PC-3 (cell line): ENCODE results near the gene PAQR9. TPM values are rescaled to one million over a fixed set of nuclear protein-coding genes. Genes with fewer than 3 reads are reported as not detected.

Source experiments
- ATAC-seq: fragments of 200-7000 bp; cut with Tn5 transposase; 2 replicates; pipeline ENCODE4 v1.9.1; 2020; ENCODE audit warnings: mild to moderate bottlenecking, moderate library complexity
- BruUV-seq: library from RNA; stranded (reverse); fragments of 400-500 nt; replicated peaks from 2 replicates; lab custom pipeline; 2021; lab: Mats Ljungman, UMichigan
- CTCF ChIA-PET: fragments of 300-600 bp; sonication (Branson Sonifier 250); formaldehyde crosslinking; loops from one replicate; lab custom pipeline; 2022; ENCODE audit warnings: antibody characterized with exemption; lab: Charles Lee
- POLR2A ChIA-PET: fragments of 300-600 bp; sonication (Branson Sonifier 250); formaldehyde crosslinking; loops from one replicate; lab custom pipeline; 2022; ENCODE audit warnings: antibody characterized with exemption; ENCODE audit not compliant: unreplicated experiment; lab: Charles Lee
- DNase-seq: peaks from one replicate; pipeline ENCODE4 v3.0.0-alpha.2; 2015
- H2AFZ ChIP-seq: fragments of 300-600 bp; sonication (generic); 2 replicates; pipeline ENCODE4 v1.6.0; 2016; ENCODE audit warnings: antibody characterized with exemption, low read length
- H3F3A ChIP-seq: fragments of 300-600 bp; sonication (generic); one replicate; pipeline ENCODE4 v1.6.0; 2017; ENCODE audit warnings: antibody characterized with exemption, low read length, control low read depth, mild to moderate bottlenecking; ENCODE audit not compliant: unreplicated experiment
- H3K27ac ChIP-seq: fragments of 300-600 bp; sonication (generic); 2 replicates; pipeline ENCODE4 v1.5.1; 2016; ENCODE audit warnings: mild to moderate bottlenecking, low read length
- H3K27me3 ChIP-seq: fragments of 300-600 bp; sonication (generic); 2 replicates; pipeline ENCODE4 v1.6.1; 2016; ENCODE audit warnings: low read length, mixed read lengths
- H3K36me3 ChIP-seq: fragments of 300-600 bp; sonication (generic); 2 replicates; pipeline ENCODE4 v1.6.1; 2016; ENCODE audit warnings: low read depth, mixed run types, low read length, mixed read lengths
- H3K4me1 ChIP-seq: fragments of 300-600 bp; sonication (generic); 2 replicates; pipeline ENCODE4 v1.5.1; 2016; ENCODE audit warnings: low read length; ENCODE audit not compliant: insufficient read depth
- H3K4me2 ChIP-seq: fragments of 300-600 bp; sonication (generic); 2 replicates; pipeline ENCODE4 v1.6.0; 2016; ENCODE audit warnings: low read length
- H3K4me3 ChIP-seq: fragments of 300-600 bp; sonication (generic); 2 replicates; pipeline ENCODE4 v1.5.1; 2016; ENCODE audit warnings: mild to moderate bottlenecking, low read length, mixed read lengths
- H3K79me2 ChIP-seq: fragments of 300-600 bp; sonication (generic); 2 replicates; pipeline ENCODE4 v1.6.1; 2017; ENCODE audit warnings: low read length, mixed read lengths
- H3K9ac ChIP-seq: fragments of 300-600 bp; sonication (generic); 2 replicates; pipeline ENCODE4 v1.6.0; 2016; ENCODE audit warnings: mild to moderate bottlenecking, low read length
- H3K9me2 ChIP-seq: fragments of 300-600 bp; sonication (generic); replicated peaks from 2 replicates; pipeline ENCODE4 v1.6.1; 2016; ENCODE audit warnings: mixed run types, low read length, mixed read lengths
- H3K9me3 ChIP-seq: fragments of 300-600 bp; sonication (generic); 2 replicates; pipeline ENCODE4 v1.6.1; 2016; ENCODE audit warnings: low read length, mixed read lengths
- H4K20me1 ChIP-seq: fragments of 300-600 bp; sonication (generic); 2 replicates; pipeline ENCODE4 v1.6.1; 2016; ENCODE audit warnings: low read length, mixed read lengths
- EZH2 ChIP-seq: fragments of 300-600 bp; sonication (generic); IDR thresholded peaks from one replicate; pipeline ENCODE4 v1.6.1; 2017; ENCODE audit warnings: antibody characterized with exemption, mild to moderate bottlenecking, low read length; ENCODE audit not compliant: unreplicated experiment
- EZH2phosphoT487 ChIP-seq: fragments of 300-600 bp; sonication (generic); IDR thresholded peaks from 2 replicates; pipeline ENCODE4 v1.6.1; 2018; ENCODE audit warnings: mild to moderate bottlenecking, antibody characterized with exemption, low read length, borderline replicate concordance
- intact Hi-C: fragments of 100-400 bp; cut with micrococcal nuclease; formaldehyde crosslinking; loops from 2 replicates; pipeline ENCODE4 v1.9.0; 2023
- total RNA-seq: library from RNA; depleted of rRNA; stranded (reverse); fragments of >200 nt; gene quantifications from 2 replicates; pipeline ENCODE4 v1.2.3, GENCODE V29; 2014
- TF ChIP-seq, protein P1 (sequence below): fragments of 300-600 bp; sonication (generic); conservative IDR thresholded peaks from 2 replicates; pipeline ENCODE4 v1.5.1; 2017; ENCODE audit warnings: antibody characterized with exemption, low read depth, mild to moderate bottlenecking, low read length

Gene PAQR9
- total RNA-seq, 1 experiment from 2014 or later, result not detected

DNA sequence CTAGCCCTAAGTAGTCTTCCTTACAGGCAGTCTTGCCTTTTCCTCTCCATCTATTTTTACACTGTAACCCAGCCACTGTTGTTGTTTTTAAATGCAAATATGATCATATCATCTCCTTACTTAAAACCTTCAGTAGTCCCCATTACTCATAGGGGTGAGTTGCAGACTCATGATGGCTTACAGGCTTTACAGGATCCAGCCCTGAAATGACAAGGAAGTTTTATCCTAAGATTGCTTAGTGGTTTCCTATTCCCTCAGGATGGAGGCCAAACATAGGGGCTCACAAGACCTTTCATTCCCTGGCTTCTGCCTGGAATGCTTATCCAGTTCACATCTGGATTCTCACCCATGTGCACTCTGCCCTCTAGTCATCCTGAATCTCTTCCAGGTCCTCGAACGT is 46.9 kb downstream of the PAQR9 start:
- Histone ChIP-seq H3K36me3 (no peaks in the 10 kb centered on the region), H4K20me1 (no peaks in the 10 kb centered on the region), H3K4me3 (no peak overlapping the region), H3K9ac (no peak overlapping the region), H3K4me2 (no peak overlapping the region), H2AFZ (no peak overlapping the region), H3K4me1 (no peaks in the 10 kb centered on the region), H3K27me3 (no peaks in the 10 kb centered on the region), H3K79me2 (no peaks in the 10 kb centered on the region), H3F3A (no peaks in the 10 kb centered on the region), H3K27ac (no peak overlapping the region), H3K9me2 (no peaks in the 10 kb centered on the region), H3K9me3 (no peaks in the 10 kb centered on the region)
- POLR2A ChIA-PET, result no interaction called here
- CTCF ChIA-PET, result no interaction called here
- no TSS peak for BruUV-seq
- TF ChIP-seq, protein P1, sequence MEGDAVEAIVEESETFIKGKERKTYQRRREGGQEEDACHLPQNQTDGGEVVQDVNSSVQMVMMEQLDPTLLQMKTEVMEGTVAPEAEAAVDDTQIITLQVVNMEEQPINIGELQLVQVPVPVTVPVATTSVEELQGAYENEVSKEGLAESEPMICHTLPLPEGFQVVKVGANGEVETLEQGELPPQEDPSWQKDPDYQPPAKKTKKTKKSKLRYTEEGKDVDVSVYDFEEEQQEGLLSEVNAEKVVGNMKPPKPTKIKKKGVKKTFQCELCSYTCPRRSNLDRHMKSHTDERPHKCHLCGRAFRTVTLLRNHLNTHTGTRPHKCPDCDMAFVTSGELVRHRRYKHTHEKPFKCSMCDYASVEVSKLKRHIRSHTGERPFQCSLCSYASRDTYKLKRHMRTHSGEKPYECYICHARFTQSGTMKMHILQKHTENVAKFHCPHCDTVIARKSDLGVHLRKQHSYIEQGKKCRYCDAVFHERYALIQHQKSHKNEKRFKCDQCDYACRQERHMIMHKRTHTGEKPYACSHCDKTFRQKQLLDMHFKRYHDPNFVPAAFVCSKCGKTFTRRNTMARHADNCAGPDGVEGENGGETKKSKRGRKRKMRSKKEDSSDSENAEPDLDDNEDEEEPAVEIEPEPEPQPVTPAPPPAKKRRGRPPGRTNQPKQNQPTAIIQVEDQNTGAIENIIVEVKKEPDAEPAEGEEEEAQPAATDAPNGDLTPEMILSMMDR, result no peak
- TF ChIP-seq EZH2 (no peak), EZH2phosphoT487 (no peak)
- no peak for ATAC-seq
- intact Hi-C loops, result no loop called here
- DNase-seq, result peak; percentile 10

DNA sequence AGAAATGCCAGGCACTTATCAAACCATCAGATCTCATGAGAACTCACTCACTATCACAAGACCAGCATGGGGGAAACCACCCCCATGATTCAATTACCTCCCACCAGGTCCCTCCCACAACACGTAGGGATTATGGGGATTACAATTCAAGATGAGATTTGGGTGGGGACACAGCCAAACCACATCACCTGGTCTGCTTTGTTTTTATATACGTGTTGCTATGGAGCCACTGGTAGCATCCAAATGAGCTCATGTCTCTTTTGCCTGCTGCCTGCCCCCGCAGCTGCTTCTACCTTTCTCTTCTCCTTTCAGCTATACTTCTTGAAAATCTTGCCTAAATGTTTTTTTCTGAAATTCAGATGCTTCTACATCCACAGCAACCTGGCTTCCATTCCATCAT is 47.8 kb downstream of the PAQR9 start:
- ATAC-seq (no peak), DNase-seq (no peak)
- Histone ChIP-seq H3K27me3 (no peaks in the 10 kb centered on the region), H3K27ac (no peak overlapping the region), H3K36me3 (no peaks in the 10 kb centered on the region), H3K9ac (no peak overlapping the region), H3K79me2 (no peaks in the 10 kb centered on the region), H3K4me3 (no peak overlapping the region), H4K20me1 (no peaks in the 10 kb centered on the region), H3K9me2 (no peaks in the 10 kb centered on the region), H3K4me1 (no peaks in the 10 kb centered on the region), H2AFZ (no peak overlapping the region), H3K9me3 (no peaks in the 10 kb centered on the region), H3K4me2 (no peak overlapping the region), H3F3A (no peaks in the 10 kb centered on the region)
- POLR2A ChIA-PET, result no interaction called here
- TF ChIP-seq EZH2phosphoT487, result no peak
- TF ChIP-seq, protein P1, result no peak
- no peak for TF ChIP-seq EZH2
- CTCF ChIA-PET, result no interaction called here
- intact Hi-C loops, result no loop called here
- BruUV-seq, result no TSS peak

DNA sequence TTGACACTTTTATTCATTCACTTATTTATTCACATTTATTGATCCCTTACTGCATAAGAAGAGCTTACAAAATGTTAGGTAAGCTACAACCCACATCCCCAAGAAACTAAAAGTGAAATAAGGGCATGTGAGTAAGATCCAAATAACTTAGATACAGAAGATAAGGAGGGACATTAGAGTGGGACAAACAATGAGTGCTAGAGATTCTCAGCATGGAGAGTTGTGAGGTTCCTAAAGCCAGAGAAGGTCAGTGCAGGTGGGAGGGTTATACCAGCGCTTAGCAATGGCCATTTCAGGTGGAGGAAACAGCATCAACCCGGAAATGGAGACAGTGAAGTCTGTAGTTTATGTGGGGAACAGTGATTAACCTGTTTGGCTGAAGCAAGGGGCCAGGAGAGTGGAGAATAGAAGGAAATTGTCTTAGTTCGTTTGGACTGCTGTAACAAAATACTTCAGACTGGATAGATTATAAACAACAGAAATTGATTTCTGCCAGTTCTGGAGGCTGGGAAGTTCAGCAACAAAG is 49.1 kb downstream of the PAQR9 start:
- no peaks in the 10 kb centered on the region for H3K79me2 ChIP-seq
- H2AFZ ChIP-seq, result no peak overlapping the region
- H3K4me3 ChIP-seq, result no peak overlapping the region
- BruUV-seq, result no TSS peak
- ChIA-PET CTCF (no interaction called here), POLR2A (no interaction called here)
- H3K36me3 ChIP-seq, result no peaks in the 10 kb centered on the region
- H3K4me1 ChIP-seq, result no peaks in the 10 kb centered on the region
- H4K20me1 ChIP-seq, result no peaks in the 10 kb centered on the region
- ATAC-seq (no peak), DNase-seq (no peak)
- no peak overlapping the region for H3K9ac ChIP-seq
- H3K27me3 ChIP-seq, result no peaks in the 10 kb centered on the region
- no peaks in the 10 kb centered on the region for H3F3A ChIP-seq
- no peaks in the 10 kb centered on the region for H3K9me3 ChIP-seq
- no peak for TF ChIP-seq EZH2
- TF ChIP-seq, protein P1, result no peak
- TF ChIP-seq EZH2phosphoT487, result no peak
- no peak overlapping the region for H3K27ac ChIP-seq
- no peak overlapping the region for H3K4me2 ChIP-seq
- intact Hi-C loops, result no loop called here
- H3K9me2 ChIP-seq, result no peaks in the 10 kb centered on the region
